ENCODE measurements around the gene PCDH11Y. TPM values are rescaled to one million over a fixed set of nuclear protein-coding genes. Genes with fewer than 3 reads are reported as not detected.

Gene PCDH11Y
- polyA plus RNA-seq, 1 of the 3 experiments (the other 2 are of a cell fraction): not detected

Small RNAs within 50 kb of the gene (small RNA-seq; reads per million reads assigned to genes)
- gene RNU2-57P (0 reads per million in 7 experiments), gene SNX3P1Y (0 reads per million in 7 experiments)
